ENCODE results near the gene PHF12.

Gene PHF12

GRCh38 chr17:28900986-28901726, 50.2 kb downstream of the PHF12 start:
- TF ChIP-seq, protein P1, sequence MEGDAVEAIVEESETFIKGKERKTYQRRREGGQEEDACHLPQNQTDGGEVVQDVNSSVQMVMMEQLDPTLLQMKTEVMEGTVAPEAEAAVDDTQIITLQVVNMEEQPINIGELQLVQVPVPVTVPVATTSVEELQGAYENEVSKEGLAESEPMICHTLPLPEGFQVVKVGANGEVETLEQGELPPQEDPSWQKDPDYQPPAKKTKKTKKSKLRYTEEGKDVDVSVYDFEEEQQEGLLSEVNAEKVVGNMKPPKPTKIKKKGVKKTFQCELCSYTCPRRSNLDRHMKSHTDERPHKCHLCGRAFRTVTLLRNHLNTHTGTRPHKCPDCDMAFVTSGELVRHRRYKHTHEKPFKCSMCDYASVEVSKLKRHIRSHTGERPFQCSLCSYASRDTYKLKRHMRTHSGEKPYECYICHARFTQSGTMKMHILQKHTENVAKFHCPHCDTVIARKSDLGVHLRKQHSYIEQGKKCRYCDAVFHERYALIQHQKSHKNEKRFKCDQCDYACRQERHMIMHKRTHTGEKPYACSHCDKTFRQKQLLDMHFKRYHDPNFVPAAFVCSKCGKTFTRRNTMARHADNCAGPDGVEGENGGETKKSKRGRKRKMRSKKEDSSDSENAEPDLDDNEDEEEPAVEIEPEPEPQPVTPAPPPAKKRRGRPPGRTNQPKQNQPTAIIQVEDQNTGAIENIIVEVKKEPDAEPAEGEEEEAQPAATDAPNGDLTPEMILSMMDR (IDR thresholded peaks at IDR 0.05; ENCODE audit: control insufficient read depth, extremely low read depth, insufficient read depth), result no peak
- H3K4me3 ChIP-seq (ENCODE audit: low read depth, low read length), result peak overlapping the region; percentile 75
- DNase-seq (ENCODE audit: low read depth), result no peak

DNA sequence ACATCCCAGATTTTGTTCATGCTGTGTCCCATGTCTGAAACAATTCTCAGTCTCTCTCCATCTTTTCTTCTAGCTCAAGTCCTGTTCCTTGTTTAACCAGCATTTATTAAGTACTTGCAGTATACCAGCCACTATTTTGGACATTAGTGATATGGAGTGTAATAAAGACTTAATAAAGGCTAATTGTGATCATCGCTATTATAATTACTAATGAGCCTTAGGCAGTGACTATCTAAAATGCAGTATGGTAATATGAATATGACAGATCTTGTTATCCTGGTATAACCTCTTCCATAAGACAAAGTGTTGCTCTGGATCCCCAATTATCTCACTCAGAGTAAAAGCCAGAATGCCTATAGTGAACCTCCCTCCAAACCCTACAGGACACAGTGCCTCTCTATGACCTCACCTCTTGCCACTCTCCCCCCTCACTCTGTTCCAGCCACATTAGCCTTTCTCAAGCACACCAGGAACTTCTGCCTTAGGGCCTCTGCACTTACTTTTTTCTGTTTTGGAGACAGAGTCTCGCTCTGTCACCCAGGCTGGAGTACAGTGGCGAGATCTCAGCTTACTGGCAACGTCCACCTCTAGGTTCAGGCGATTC, 52.0 kb downstream of the PHF12 start:
- TF ChIP-seq, protein P1 (IDR thresholded peaks at IDR 0.05; ENCODE audit: control insufficient read depth, extremely low read depth, insufficient read depth), result no peak
- DNase-seq (ENCODE audit: low read depth), result no peak
- H3K4me3 ChIP-seq (ENCODE audit: low read depth, low read length), result no peak overlapping the region

- H3K4me3 ChIP-seq (ENCODE audit: low read depth, low read length), result no peak overlapping the region
- TF ChIP-seq, protein P1 (IDR thresholded peaks at IDR 0.05; ENCODE audit: control insufficient read depth, extremely low read depth, insufficient read depth), result no peak
- no peak for DNase-seq (ENCODE audit: low read depth)
These were observed 52.8 kb downstream of the PHF12 start for GRCh38 chr17:28898527-28898955.

DNA sequence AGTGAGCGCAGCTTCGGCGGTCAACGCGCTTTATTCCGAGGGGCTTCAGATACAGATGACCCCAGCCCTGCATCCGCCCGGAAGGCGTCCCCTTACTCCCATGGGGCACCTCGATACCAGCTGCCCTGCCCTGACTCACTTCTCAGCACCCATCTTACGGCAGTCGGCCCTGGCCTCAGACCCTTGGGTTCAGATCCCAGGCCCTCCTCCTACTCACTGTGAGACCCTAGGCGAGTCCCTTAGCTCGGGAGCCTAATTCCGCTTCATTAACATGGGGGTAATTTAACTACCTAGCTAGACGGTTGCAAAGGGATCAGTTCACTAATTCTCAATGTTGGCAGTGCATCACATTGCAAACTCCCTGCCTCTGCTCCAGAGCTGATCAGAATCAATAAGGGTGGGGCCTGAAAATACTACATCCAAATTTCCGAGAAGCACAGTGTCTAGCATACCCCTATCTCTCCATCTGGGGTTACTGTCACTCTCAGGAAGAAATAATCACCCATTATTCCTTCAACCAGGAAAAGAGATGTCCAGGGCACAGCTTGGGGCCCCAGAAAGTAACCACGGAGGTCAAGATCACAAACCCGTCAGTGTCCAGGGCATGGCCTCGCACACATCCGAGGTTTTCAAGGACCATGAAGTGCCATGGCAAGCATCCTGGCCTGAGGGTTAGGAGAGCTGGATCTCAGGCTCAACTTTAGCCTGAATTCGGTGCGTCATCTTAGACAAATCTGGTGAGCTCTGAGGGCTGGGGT, 53.4 kb downstream of the PHF12 start:
- no peak for DNase-seq (ENCODE audit: low read depth)
- peak overlapping the region; percentile 73 for H3K4me3 ChIP-seq (ENCODE audit: low read depth, low read length)
- TF ChIP-seq, protein P1 (IDR thresholded peaks at IDR 0.05; ENCODE audit: control insufficient read depth, extremely low read depth, insufficient read depth), result no peak

DNA sequence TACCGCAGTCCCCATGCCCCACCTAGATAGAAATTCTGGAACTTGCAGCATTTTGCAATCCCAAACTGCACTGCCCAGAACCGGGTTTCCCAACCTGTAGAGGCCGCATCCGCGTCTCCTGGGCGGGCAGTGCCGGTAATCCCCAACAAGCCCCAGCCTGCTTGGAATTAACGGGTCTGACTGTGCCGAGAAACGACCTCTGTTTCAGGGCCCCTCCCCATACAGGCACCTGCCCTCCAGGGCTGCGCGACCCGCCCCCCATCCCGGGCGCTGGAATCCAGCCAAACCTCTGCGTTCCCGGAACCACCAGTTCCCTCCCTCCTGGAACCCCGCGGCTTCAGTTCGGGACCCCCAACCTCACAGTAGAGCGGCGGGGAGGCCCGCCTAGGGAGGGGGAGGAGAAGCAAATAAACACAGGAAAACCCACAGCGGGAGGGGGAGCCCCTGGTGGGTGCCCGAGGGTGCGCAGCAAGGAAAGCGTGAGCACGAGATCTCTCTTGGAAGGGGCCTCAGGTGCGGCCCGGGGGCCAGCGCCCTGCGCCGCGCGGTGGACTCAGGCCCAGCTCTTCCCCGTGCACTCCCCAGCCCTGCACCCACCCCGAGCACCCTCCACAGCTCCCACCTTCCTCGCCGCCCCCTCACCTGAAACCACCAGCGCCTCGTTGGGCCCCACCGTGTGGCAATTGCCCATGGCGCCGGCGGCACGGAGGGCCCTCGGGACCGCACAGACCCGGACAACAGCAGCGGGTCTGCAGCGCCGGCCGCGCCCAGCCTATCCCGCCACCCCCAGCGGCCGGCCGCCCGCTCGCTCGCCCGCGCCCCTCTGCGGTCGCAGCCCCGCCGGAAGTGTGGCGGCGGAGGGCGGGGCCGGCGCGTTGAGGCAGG, 54.2 kb downstream of the PHF12 start, which contains the start of gene FLOT2:
Gene FLOT2, minus strand, starts transcription at position 850 of the 885 bp plus-strand sequence. Its CDS starts 159 bp downstream, at position 691.
- TF ChIP-seq, protein P1 (IDR thresholded peaks at IDR 0.05; ENCODE audit: control insufficient read depth, extremely low read depth, insufficient read depth), result peak; percentile 51; the same call in 1 of the 2 replicates
- DNase-seq (ENCODE audit: low read depth), result no peak
- peak within 1 kb of the TSS; percentile 73 for H3K4me3 ChIP-seq (ENCODE audit: low read depth, low read length)

DNA sequence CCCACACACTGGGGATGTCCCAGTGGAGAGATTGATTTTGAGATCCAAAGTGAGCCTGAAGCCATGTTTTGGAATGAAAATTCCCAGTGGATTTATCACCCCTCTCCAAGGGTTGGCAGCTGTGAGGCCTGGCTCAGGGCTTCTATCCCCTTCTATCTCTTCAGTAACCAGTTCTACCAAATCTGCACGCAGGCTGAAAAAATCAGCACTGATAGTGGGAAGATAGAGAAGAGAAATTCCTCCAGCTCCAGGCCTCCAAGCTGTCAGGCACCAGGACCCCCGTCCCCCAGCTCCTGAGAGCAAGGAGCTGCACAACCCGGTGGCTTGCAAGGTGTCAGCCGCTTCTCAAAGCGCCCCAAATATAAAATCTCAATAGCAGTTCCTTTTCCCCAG, 54.8 kb downstream of the PHF12 start:
- no peak for DNase-seq (ENCODE audit: low read depth)
- peak overlapping the region; percentile 73 for H3K4me3 ChIP-seq (ENCODE audit: low read depth, low read length)
- TF ChIP-seq, protein P1 (IDR thresholded peaks at IDR 0.05; ENCODE audit: control insufficient read depth, extremely low read depth, insufficient read depth), result no peak
